Putamen (tissue), 1 donor: ENCODE measurements around the gene OR5H14.
"Not testable (repeated sequence)": the region's sequence is repeated elsewhere in the genome, so short reads cannot be mapped to it uniquely, and the experiment has no call there.

Source experiments
- DNase-seq: peaks from one replicate; pipeline ENCODE4 v3.0.0-alpha.2; 2016; ENCODE audit warnings: low spot score

Gene OR5H14

GRCh38 chr3:98147179-98147578, at the start of gene OR5H14:
TSS of gene OR5H14 (plus strand) at chr3:98147479. CDS start at chr3:98149386, 1,907 bp downstream.
- DNase-seq: no peak

- no peak for DNase-seq
These were observed 47.4 kb upstream of the OR5H14 start for GRCh38 chr3:98099848-98100247.

- DNase-seq: no peak
These were observed 39.1 kb upstream of the OR5H14 start for GRCh38 chr3:98108162-98108561.

DNA sequence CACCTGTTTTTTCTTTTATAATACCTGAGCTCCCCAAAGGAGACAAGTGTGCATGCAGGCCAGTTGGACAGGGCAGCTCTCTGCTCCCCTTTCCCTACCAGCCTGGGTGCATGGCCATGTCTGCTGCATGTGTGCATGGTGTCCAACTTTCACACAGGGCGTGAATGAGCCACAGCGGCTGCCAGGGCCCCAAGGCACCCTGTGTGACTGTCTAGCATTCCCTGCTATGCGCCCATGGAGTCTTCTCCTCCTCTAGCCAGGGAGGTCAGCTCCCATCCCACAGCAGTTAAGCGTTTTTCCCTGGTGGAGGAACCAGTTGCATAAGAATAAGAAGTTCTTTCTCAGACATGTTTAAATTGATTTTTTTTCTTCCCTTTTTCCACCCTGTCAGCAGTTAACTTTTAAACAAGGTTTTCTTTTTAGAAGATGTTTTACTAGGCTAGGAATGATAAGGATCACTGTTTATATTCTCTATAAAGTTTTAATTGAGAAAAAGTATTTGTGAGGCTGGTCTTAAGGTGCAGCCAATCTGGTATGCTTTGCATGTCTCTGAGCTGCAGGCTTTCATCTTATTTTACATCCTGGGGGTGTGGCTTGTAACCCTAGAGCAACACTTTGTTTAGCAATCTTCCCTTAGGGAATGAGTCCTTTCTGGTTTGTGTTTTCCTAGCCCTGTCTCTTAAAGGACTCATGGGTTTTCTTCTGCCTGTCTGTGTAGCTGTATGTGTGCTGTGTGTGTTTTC, 37.3 kb upstream of the OR5H14 start:
- no peak for DNase-seq

GRCh38 chr3:98110550-98110908, 36.8 kb upstream of the OR5H14 start:
- no peak for DNase-seq

DNA sequence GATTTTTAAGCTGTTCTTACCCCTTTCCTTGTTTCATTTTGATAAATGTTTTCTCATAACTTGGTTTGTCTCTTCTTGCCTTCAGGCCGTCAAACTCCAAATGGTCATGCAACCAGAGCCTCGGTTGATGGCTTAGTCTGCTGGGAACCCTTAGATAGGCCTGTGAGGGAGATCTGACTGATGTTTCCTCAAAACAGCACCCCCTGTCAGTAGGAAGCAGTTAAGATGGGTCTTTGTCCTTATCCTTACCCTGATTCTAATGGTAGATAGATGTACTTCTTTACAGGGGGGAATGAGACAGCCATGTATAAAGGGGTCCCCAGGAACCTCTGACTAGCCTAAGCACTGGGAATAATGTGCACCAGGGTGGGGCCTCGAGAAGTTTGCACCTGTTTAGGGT, 33.0 kb upstream of the OR5H14 start:
- DNase-seq: no peak

DNA sequence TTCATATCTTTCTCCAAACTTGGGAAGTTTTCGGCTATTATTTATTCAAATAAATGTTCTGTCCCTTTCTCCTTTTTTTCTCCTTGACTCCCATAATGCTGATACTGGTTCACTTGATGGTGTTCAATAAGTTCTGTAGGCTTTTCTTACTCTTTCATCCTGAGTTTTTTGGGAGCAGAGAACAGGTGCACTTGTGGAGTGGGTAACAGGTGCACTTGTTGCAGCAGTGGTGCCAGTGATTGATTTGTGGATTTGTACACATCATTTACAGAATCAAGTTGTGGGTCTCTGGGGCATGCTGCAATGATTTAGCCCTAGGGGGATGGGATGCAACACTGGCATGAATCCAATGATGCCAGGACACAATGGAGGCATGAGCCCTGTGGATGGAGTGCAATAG, 31.6 kb upstream of the OR5H14 start:
- DNase-seq: no peak

GRCh38 chr3:98130421-98130820, 16.9 kb upstream of the OR5H14 start, which contains the start of gene OR5H1:
TSS of gene OR5H1 (plus strand) at chr3:98130721. CDS start at chr3:98132698, 1,977 bp downstream.
- no peak for DNase-seq

- DNase-seq: no peak
These were observed 10.6 kb upstream of the OR5H14 start for GRCh38 chr3:98136631-98137030.

DNA sequence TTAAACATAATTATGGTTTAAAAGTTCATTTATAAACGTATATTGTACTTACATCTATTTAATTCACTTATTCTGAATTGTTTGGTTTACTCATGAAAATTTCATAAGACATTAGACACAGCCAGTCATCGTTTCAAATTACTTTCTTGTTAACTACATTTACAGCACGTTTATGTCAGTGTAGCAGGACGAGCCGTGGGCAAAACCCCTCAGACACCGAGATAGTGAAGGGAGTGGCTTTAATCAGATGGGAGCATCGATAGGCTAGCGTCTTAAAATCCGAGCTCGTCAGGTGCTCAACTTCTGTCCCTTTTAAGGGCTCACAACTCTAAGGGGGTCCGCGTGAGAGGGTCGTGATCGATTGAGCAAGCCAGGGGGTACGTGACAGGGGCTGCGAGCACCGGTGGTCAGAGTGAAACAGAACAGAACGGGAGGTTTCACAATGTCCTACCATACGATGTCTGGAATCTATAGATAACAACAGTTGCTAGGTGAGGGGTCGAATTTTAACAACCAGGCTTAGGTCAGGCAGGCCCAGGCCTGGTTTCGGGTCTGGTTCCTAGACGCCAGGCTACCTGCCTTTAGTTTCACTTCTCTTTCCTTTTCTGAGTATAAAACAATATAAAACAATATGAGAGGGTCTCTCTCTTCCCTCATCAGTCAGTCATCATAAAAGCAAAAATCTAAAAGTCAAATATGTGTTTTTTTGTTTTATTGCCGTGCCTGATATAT, 9.3 kb upstream of the OR5H14 start:
- not testable (repeated sequence) for DNase-seq

DNA sequence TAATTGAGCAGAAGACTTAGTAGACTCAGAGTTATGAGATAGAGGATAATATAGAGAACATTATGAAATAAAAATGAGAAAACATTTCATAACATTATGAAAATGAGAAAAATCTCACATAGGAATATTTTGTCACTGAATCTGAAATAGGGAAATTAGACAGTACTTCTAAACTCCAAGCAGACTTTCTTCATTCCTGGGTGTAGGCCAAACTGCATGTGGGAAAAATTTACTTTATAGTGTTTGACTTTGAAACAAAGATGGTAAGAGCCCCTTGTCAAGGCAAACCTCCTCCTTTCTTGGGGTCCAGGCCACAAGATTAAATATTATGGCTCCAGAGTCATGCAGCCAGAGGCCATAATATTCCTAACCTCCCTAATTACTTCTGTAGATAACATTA, 6.7 kb upstream of the OR5H14 start:
- DNase-seq: no peak

- no peak for DNase-seq
These were observed 1.5 kb downstream of the OR5H14 start for GRCh38 chr3:98148751-98149150.

DNA sequence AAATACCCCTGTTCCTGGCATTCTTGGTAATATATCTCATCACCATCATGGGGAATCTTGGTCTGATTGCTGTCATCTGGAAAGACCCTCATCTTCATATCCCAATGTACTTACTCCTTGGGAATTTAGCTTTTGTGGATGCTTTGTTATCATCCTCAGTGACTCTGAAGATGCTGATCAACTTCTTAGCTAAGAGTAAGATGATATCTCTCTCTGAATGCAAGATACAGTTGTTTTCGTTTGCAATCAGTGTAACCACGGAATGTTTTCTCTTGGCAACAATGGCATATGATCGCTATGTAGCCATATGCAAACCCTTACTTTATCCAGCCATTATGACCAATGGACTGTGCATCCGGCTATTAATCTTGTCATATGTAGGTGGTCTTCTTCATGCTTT, 2.2 kb downstream of the OR5H14 start:
- not testable (repeated sequence) for DNase-seq

DNA sequence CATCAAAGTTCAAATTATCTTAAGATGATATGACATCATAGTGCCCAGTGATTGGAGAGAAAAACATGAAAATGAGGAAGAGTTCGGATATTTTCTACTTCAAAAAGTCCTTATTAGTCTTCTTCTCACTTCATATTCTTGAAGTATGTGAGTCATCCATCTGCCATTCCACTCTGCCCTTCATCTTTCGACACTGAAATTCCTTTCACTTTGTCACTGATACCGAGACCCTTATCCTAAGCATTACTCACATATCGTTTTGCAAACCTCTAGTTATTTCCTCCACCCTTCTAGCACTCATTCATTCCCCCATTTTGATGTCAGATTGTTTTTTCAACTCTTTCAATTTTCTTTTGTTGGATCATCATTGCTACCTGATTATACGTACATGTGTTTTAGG, 4.0 kb downstream of the OR5H14 start:
- DNase-seq: no peak

DNA sequence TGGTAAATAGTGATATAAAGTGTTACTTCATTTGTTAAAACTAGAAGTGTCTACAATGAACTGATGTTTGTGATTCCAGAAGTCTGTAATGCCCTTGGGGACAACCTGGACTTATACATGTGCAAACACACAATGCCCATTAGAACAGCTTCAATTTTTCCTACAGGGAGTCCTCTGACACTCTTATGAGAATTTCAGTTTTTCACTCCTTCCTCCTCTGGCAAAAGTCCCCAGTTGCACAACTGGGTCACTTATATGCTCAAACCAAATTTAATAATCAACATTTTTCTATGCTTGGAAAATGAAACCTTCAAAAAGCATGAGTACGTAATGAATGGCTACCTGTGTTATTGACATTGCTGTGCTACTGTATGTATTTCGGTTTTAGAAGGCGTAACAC, 19.1 kb downstream of the OR5H14 start, which contains the start of gene OR5H15:
OR5H15 (plus strand) TSS at position 301 of the 400 bp plus-strand sequence. CDS start 2,004 bp downstream, outside the sequence.
- no peak for DNase-seq

DNA sequence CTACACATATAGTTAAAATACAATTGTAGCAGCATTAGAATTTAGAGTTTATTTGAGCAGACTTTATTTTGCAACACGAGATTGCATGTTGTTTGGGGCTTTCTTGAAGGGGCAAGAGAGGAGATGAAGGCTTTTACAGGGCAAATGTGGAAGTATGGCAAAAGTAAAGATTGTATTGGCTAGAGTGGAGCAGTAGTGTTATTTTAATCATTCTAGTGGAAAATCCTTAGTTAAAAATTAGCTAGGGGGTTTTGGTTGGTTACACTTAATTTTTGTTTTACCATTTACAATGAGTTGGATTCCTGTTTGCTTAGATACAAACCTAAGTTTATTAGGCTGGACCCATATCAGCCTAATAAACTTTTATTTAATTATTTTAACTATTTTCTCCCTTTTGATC, 23.8 kb downstream of the OR5H14 start:
- no peak for DNase-seq

GRCh38 chr3:98172621-98173020, 25.3 kb downstream of the OR5H14 start:
- no peak for DNase-seq

GRCh38 chr3:98180319-98180890, 33.1 kb downstream of the OR5H14 start:
- DNase-seq: no peak

GRCh38 chr3:98182196-98182595, 34.9 kb downstream of the OR5H14 start:
- no peak for DNase-seq

- no peak for DNase-seq
These were observed 37.9 kb downstream of the OR5H14 start for GRCh38 chr3:98185180-98185579.

DNA sequence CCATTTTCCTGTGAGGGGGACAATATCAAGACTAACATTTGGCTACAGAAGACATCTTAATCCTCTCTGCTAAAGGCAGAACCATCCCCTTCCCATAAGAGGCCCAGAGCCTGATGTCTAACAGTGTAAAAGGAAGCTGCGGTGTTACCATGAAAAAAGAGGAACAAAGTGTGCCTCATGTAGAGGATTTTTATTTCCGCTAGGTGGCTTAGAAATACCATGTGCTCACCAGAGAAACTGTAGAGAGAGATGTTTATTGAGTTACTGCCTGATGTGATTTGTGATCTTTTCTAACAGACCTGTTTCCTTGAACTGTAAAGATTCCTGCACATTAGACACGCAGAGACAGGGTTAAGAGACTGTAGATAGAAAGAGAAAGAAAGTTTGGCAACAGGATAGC, 41.3 kb downstream of the OR5H14 start:
- DNase-seq: peak; percentile 2

GRCh38 chr3:98190911-98191310, 43.6 kb downstream of the OR5H14 start:
- not testable (repeated sequence) for DNase-seq

DNA sequence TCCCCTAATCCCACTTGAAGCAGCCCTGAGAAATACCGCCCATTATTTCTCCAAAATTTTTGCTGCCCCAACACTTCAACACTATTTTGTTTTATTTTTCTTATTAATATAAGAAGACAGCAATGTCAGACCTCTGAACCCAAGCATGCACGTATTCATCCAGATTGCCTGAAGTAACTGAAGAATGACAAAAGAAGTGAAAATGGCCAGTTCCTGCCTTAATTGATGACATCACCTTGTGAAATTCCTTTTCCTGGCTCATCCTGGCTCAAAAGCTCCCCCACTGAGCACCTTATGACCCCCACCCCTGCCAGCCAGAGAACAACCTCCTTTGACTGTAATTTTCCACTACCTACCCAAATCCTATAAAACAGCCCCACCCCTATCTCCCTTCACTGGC, 49.0 kb downstream of the OR5H14 start:
- DNase-seq: not testable (repeated sequence)
